Activated CD4-positive, alpha-beta T cell treated with anti-CD3 and anti-CD28 coated beads, Interleukin-2, amount 10 ng/mL, durations not matched to agents 7 days and 5 days (primary cell): ENCODE data around the gene NUDT3. TPM values are rescaled to one million over a fixed set of nuclear protein-coding genes. Genes with fewer than 3 reads are reported as not detected.

Source experiments
- CTCF ChIA-PET: fragments of 350-600 bp; sonication (Branson Sonifier 250); formaldehyde crosslinking; loops from one replicate; lab custom pipeline; 2021; ENCODE audit warnings: antibody characterized with exemption; lab: Charles Lee
- POLR2A ChIA-PET: fragments of 350-600 bp; sonication (Branson Sonifier 250); formaldehyde crosslinking; loops from one replicate; lab custom pipeline; 2021; ENCODE audit warnings: antibody characterized with exemption; lab: Charles Lee
- DNase-seq: peaks from one replicate; pipeline ENCODE4 v3.0.0-alpha.2; 2020
- H3K27ac Mint-ChIP-seq: one replicate; pipeline ENCODE4 v1.8.0; 2021; ENCODE audit warnings: mild to moderate bottlenecking, moderate library complexity, mixed read lengths
- H3K27me3 Mint-ChIP-seq: one replicate; pipeline ENCODE4 v1.8.0; 2021; ENCODE audit warnings: mixed read lengths
- H3K36me3 Mint-ChIP-seq: one replicate; pipeline ENCODE4 v1.8.0; 2021; ENCODE audit warnings: low read depth, mixed read lengths
- H3K4me1 Mint-ChIP-seq: one replicate; pipeline ENCODE4 v1.8.0; 2021; ENCODE audit warnings: mixed read lengths
- H3K4me3 Mint-ChIP-seq: one replicate; pipeline ENCODE4 v1.8.0; 2021; ENCODE audit warnings: mild to moderate bottlenecking, moderate library complexity, mixed read lengths
- H3K9me3 Mint-ChIP-seq: one replicate; pipeline ENCODE4 v1.8.0; 2021; ENCODE audit warnings: mixed read lengths
- total RNA-seq, 2 experiments: library from RNA; stranded (reverse); gene quantifications; one replicate each; pipeline ENCODE4 v1.2.3, GENCODE V29; 2021

Gene NUDT3
- total RNA-seq = 10 to 100 TPM; 12.4 to 13.3 TPM

DNA sequence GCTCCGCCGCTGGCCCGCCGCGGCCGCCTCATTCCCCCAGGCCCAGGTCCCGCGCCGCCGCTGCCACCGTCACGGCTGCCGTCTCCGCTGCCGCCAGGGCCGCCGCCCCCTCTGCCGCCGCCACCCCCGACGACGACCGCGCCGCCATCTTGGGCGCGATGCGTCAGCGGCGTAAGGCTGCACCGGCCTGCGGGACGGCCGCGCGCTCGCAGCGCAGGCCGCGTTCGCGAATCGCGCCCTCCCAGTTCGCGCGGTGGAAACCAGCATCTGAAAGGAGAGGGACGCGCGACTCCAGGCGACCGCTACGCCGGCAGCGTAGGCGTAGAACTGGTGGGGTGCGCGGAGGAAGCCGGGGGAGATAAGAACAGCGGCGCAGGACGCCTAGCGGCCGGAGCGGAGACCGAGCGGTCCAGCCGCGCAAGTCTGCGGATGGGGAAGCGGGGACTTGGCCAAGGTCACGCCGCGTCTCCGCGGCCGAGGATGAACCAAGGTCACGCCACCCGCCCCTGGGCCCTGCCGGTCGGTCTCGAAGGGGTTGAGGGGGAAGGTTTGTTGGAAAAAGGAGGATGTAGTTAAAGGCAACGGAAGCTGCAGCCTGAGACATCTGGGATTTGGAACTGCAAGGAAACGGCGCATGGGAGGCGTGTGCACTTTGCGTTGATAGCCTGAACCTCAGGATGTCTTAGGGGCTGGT lies at the start of gene NUDT3:
NUDT3 (minus strand) TSS at position 173 of the 694 bp plus-strand sequence. CDS start 307 bp downstream, outside the sequence.
- peaks cover 9% of the 10 kb centered on the region for H3K4me1 Mint-ChIP-seq

DNA sequence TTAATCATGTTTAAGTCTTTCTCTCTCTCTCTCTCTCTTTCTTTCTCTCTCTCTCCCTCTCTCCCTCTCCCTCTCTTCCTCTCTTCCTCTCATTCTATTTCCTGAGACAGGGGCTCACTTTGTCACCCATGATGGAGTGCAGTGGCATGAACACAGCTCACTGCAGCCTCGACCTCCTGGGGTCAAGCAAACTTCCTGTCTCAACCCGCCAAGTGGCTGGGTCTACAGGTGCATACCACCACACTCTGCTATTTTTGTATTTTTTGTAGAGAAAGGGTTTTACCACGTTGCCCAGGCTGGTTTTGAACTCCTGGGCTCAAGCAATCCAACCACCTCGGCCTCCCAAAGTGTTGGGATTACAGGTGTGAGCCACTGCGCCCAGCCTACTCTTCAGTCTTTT lies 49.1 kb upstream of the NUDT3 start:
- no peak for DNase-seq
- H3K9me3 Mint-ChIP-seq = peaks cover 7% of the 10 kb centered on the region
- peaks cover 2% of the 10 kb centered on the region for H3K4me1 Mint-ChIP-seq
- H3K4me3 Mint-ChIP-seq = no peak overlapping the region
- POLR2A ChIA-PET = interaction anchor here (0.7 kb wide), 1 partner anchor 141 kb away, joined by 6 read pairs; no protein-coding TSS in a partner anchor
- H3K27ac Mint-ChIP-seq = no peak overlapping the region
- no peaks in the 10 kb centered on the region for H3K36me3 Mint-ChIP-seq
- CTCF ChIA-PET = no interaction called here
- peaks cover 5% of the 10 kb centered on the region for H3K27me3 Mint-ChIP-seq

More for the DNA sequence above, at the start of gene NUDT3:
- H3K4me3 Mint-ChIP-seq = peak within 1 kb of the TSS; percentile 68
- H3K27ac Mint-ChIP-seq = peak within 1 kb of the TSS; percentile 93
- H3K27me3 Mint-ChIP-seq = no peaks in the 10 kb centered on the region
- peaks cover 3% of the 10 kb centered on the region for H3K36me3 Mint-ChIP-seq
- ChIA-PET POLR2A (no interaction called here), CTCF (interaction anchor here (1.4 kb wide), 2 partner anchors 12 to 23 kb away, joined by 4 to 9 read pairs; no protein-coding TSS in a partner anchor)
- peaks cover 7% of the 10 kb centered on the region for H3K9me3 Mint-ChIP-seq
- DNase-seq = peak; percentile 92

DNA sequence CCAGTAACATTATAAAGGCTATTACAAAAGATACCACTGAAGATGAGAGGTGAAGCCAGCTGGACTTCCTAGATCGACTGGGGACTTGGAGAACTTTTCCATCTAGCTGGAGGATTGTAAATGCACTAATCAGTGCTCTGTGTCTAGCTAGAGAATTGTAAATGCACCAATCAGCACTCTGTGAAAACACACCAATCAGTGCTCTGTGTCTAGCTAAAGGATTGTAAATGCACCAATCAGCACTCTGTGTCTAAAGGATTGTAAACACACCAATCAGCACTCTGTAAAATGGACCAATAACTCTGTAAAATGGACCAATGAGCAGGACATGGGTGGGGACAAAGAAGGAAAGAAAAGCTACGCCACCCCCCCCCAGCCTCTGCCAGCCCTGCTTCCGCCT lies 47.0 kb upstream of the NUDT3 start:
- Mint-ChIP-seq H3K27me3 (peaks cover 3% of the 10 kb centered on the region), H3K27ac (no peak overlapping the region), H3K4me3 (no peak overlapping the region), H3K4me1 (peaks cover 2% of the 10 kb centered on the region), H3K9me3 (peaks cover 7% of the 10 kb centered on the region), H3K36me3 (no peaks in the 10 kb centered on the region)
- DNase-seq = no peak
- ChIA-PET POLR2A (no interaction called here), CTCF (no interaction called here)

GRCh38 chr6:34438705-34439104 lies 46.2 kb upstream of the NUDT3 start:
- no peak overlapping the region for H3K4me3 Mint-ChIP-seq
- no peak for DNase-seq
- H3K4me1 Mint-ChIP-seq = peaks cover 2% of the 10 kb centered on the region
- H3K9me3 Mint-ChIP-seq = peaks cover 7% of the 10 kb centered on the region
- H3K36me3 Mint-ChIP-seq = no peaks in the 10 kb centered on the region
- H3K27me3 Mint-ChIP-seq = peaks cover 3% of the 10 kb centered on the region
- H3K27ac Mint-ChIP-seq = no peak overlapping the region
- ChIA-PET CTCF (no interaction called here), POLR2A (no interaction called here)

GRCh38 chr6:34437644-34437970 lies 45.1 kb upstream of the NUDT3 start:
- Mint-ChIP-seq H3K27ac (no peak overlapping the region), H3K36me3 (no peaks in the 10 kb centered on the region), H3K9me3 (peaks cover 7% of the 10 kb centered on the region), H3K27me3 (no peaks in the 10 kb centered on the region), H3K4me1 (peaks cover 2% of the 10 kb centered on the region), H3K4me3 (no peak overlapping the region)
- CTCF ChIA-PET = no interaction called here
- POLR2A ChIA-PET = no interaction called here
- DNase-seq = no peak

DNA sequence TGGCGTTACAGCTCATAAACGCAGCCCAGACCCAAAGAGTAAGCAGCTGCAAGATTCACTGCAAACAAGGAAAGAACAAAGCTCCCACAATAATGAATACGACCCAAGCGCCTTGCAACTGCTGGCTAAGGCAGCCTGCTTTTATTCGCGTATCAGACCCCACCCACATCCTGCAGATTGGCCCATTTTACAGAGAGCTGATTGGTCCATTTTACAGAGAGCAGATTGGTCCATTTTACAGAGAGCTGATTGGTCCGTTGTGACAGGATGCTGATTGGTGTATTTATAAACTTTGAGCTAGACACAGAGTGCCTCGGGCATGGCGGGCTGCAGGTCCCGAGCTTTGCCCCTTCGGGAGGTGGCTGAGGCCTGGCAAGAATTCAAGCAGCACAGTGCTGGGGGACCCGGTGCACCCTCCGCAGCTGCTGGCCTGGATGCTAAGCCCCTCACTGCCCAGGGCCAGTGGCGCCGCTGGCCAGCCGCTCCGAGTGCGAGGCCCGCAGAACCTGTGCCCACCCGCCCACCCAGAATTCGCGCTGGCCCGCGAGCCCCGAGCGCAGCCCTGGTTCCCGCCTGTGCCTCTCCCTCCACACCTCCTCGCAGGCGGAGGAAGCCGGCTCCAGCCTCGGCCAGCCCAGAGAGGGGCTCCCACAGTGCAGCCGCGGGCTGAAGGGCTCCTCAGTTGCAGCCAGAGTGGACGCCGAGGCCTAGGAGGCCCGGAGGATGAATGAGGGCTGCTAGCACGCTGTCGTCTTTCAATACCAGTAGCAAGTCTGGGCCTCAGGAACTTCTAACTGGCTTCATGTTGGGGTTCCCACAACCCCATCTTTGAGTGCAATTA lies 44.6 kb upstream of the NUDT3 start:
- no peaks in the 10 kb centered on the region for H3K36me3 Mint-ChIP-seq
- no peak for DNase-seq
- H3K27ac Mint-ChIP-seq = no peak overlapping the region
- CTCF ChIA-PET = no interaction called here
- H3K9me3 Mint-ChIP-seq = peaks cover 7% of the 10 kb centered on the region
- POLR2A ChIA-PET = interaction anchor here (0.6 kb wide), 1 partner anchor 9 kb away, joined by 8 read pairs; no protein-coding TSS in a partner anchor
- peaks cover 2% of the 10 kb centered on the region for H3K4me1 Mint-ChIP-seq
- H3K4me3 Mint-ChIP-seq = no peak overlapping the region
- no peaks in the 10 kb centered on the region for H3K27me3 Mint-ChIP-seq

- Mint-ChIP-seq H3K27ac (no peak overlapping the region), H3K27me3 (peaks cover 4% of the 10 kb centered on the region), H3K4me1 (no peaks in the 10 kb centered on the region), H3K36me3 (no peaks in the 10 kb centered on the region), H3K9me3 (peaks cover 7% of the 10 kb centered on the region), H3K4me3 (no peak overlapping the region)
- ChIA-PET POLR2A (no interaction called here), CTCF (no interaction called here)
- DNase-seq = no peak
These were observed 43.4 kb upstream of the NUDT3 start for GRCh38 chr6:34435916-34436315.

DNA sequence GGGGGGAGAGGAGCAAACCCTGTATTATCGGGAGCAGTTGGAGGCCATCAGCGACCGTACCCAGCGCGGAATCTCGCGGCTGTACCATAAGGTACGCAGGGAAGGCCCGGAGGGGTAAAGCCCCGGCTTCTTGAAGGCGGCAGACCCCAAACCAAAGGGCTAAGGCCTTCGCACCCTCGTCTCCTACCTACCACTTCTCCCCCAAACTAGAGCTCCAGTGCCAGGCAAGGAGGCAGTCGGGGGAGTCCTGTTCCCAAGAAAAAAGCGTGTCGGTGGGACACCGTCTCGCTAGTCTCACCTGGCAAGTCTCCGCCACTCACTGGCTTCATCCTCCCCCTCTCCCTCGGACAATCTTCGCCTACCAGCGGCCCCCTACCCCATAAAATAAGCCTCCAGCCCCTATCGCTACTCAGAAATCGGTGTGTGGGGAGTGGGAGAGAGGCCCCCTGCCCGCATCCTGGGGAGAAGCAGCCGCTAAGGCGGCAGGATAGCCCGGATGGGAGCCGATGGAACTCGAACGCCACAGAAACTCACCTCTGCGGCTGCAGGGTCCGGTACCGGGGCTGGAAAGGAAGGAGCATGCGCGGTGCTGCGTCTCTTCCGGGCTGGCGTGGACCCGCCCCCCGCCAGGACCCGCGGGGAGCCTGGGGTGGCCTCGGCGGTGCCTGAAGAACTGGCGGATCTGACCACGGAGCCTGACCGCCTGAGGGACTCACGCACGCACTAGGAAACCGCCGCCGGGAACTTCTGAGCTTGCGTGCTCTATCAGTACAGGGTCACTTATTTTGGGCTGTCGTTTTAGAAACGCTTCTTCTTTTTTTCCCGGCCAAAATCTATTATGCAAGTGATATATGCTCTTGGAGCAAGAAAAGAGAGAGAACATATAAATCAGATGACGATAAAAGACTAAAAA lies 33.3 kb upstream of the NUDT3 start, which contains the start of gene RPS10:
RPS10 (minus strand) TSS at position 572 of the 913 bp plus-strand sequence. CDS start 848 bp downstream, outside the sequence.
- Mint-ChIP-seq H3K9me3 (no peaks in the 10 kb centered on the region), H3K4me1 (peaks cover 39% of the 10 kb centered on the region), H3K27me3 (no peaks in the 10 kb centered on the region), H3K27ac (peak within 1 kb of the TSS; percentile 99), H3K4me3 (peak within 1 kb of the TSS; percentile 99), H3K36me3 (peaks cover 41% of the 10 kb centered on the region)
- ChIA-PET POLR2A (interaction anchor here (0.6 to 1.3 kb wide), 2 partner anchors 10 to 233 kb away, joined by 4 to 5 read pairs; no protein-coding TSS in a partner anchor), CTCF (interaction anchor here (0.5 to 1.1 kb wide), 5 partner anchors 11 to 268 kb away, joined by 3 to 5 read pairs (median 3); no protein-coding TSS in a partner anchor)
- peak; percentile 89 for DNase-seq

- Mint-ChIP-seq H3K9me3 (no peaks in the 10 kb centered on the region), H3K4me1 (peaks cover 40% of the 10 kb centered on the region), H3K27ac (peak overlapping the region; percentile 99), H3K36me3 (peaks cover 41% of the 10 kb centered on the region), H3K27me3 (no peaks in the 10 kb centered on the region), H3K4me3 (peak overlapping the region; percentile 99)
- DNase-seq = no peak
- POLR2A ChIA-PET = interaction anchor here (1.3 kb wide), 1 partner anchor 10 kb away, joined by 4 read pairs; no protein-coding TSS in a partner anchor
- CTCF ChIA-PET = interaction anchor here (0.6 to 1.5 kb wide), 2 partner anchors 10 to 26 kb away, joined by 3 to 4 read pairs; no protein-coding TSS in a partner anchor
These were observed 32.6 kb upstream of the NUDT3 start for GRCh38 chr6:34425132-34425497.

DNA sequence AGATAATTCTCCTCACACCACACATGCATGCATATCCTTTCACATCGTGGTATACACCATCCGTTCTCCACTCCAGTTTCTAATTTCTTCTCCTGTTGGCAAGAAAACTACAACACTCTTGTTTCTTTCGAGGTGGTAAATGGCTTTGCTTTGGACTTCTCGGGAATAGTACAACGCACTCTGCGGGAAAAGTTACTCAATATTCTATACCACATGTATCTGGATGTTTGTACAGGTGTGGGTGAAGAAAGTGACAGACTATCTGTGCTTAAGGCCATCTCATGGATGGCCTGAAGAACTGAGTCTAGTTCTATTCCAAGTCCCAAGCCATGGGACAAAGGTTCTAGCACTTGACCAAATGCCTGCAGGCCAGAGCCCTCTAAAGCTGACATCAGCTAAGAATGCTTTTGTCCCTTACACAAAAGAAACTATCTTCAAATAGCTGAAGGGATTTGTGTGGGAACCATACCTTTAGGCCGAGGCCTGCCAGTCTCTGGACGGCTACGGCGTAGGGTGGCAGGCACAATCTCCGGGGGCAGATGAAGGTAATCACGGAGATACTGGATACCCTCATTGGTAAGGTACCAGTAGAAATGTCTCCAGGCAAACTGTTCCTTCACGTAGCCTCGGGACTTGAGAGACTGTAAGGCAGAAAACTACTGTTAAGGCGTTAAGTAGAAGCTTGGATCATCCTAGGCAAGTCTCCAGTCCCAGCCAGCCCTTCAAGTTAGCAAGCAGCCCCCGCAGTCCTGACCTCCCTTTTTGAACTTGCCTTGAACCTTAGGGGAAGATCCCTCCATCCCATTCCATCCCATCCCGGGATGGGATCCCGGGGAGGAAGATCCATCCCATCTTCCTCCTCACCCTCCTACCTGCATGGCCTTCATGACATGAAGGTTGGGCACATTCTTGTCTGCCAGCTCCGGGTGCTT lies 32.0 kb upstream of the NUDT3 start:
- Mint-ChIP-seq H3K27me3 (no peaks in the 10 kb centered on the region), H3K4me3 (peak overlapping the region; percentile 99), H3K4me1 (peaks cover 42% of the 10 kb centered on the region), H3K36me3 (peaks cover 44% of the 10 kb centered on the region), H3K27ac (peak overlapping the region; percentile 99), H3K9me3 (no peaks in the 10 kb centered on the region)
- ChIA-PET CTCF (interaction anchor here (0.6 to 1.5 kb wide), 3 partner anchors 10 to 1152 kb away, joined by 3 to 4 read pairs (median 3); partner anchors contain the start of gene RPS18), POLR2A (interaction anchor here (1.3 kb wide), 1 partner anchor 9 kb away, joined by 4 read pairs; no protein-coding TSS in a partner anchor)
- no peak for DNase-seq

DNA sequence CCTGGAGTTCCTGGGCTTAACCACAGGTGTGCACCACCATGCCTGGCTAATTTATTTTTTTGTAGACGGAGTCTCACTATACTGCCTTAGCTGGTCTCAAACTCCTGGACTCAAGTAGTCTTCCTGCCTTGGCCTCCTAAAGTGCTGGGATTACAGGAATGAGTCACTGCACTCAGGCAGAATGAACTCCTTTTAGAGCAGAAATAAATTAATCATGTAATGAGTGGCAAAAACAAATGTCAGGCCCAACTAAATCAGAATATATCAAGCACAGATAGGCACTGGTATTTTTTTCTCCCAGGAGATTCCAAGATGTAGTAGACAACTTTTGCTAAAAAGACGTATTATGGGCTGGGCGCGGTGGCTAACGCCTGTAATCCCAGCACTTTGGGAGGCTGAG lies 30.8 kb upstream of the NUDT3 start:
- Mint-ChIP-seq H3K4me1 (peaks cover 42% of the 10 kb centered on the region), H3K27ac (no peak overlapping the region), H3K9me3 (no peaks in the 10 kb centered on the region), H3K4me3 (no peak overlapping the region), H3K27me3 (no peaks in the 10 kb centered on the region), H3K36me3 (peaks cover 49% of the 10 kb centered on the region)
- ChIA-PET POLR2A (no interaction called here), CTCF (interaction anchor here (0.5 to 0.6 kb wide), 2 partner anchors 81 to 1151 kb away, joined by 3 read pairs; partner anchors contain the start of gene RPS18)
- no peak for DNase-seq
